OCI-LY1 (cell line): ENCODE data around the gene KLC1.
A peak's percentile ranks its signal among the peaks of the same experiment; 100 is the strongest.
"Not testable (repeated sequence)": the region's sequence is repeated elsewhere in the genome, so short reads cannot be mapped to it uniquely, and the experiment has no call there.

Source experiments
- H2AFZ ChIP-seq: fragments of 200-600 bp; sonication (generic), shearing (Covaris generic); 2 replicates; pipeline ENCODE4 v1.6.0; 2014; ENCODE audit warnings: antibody characterized with exemption, mild to moderate bottlenecking, low read length
- H3F3A ChIP-seq: fragments of 200-600 bp; sonication (generic), shearing (Covaris generic); 2 replicates; pipeline ENCODE4 v1.6.0; 2014; ENCODE audit warnings: mild to moderate bottlenecking, antibody characterized with exemption, low read length, moderate library complexity; ENCODE audit not compliant: insufficient read depth
- H3K27ac ChIP-seq: fragments of 200-600 bp; sonication (generic); 2 replicates; pipeline ENCODE4 v1.5.1; 2014; ENCODE audit warnings: low read length, mixed run types, mild to moderate bottlenecking, low read depth; ENCODE audit not compliant: poor library complexity, severe bottlenecking
- H3K27me3 ChIP-seq: fragments of 200-600 bp; sonication (generic); 2 replicates; pipeline ENCODE4 v1.6.0; 2014; ENCODE audit warnings: antibody characterized with exemption, mild to moderate bottlenecking, low read length, moderate library complexity; ENCODE audit not compliant: insufficient read depth
- H3K36me3 ChIP-seq: fragments of 200-600 bp; sonication (generic); 2 replicates; pipeline ENCODE4 v1.6.1; 2014; ENCODE audit warnings: mild to moderate bottlenecking, antibody characterized with exemption, low read length, moderate library complexity, mixed read lengths; ENCODE audit not compliant: insufficient read depth
- H3K4me1 ChIP-seq: fragments of 200-600 bp; sonication (generic); 2 replicates; pipeline ENCODE4 v1.5.1; 2014; ENCODE audit warnings: mild to moderate bottlenecking, low read length, moderate library complexity; ENCODE audit not compliant: insufficient read depth, severe bottlenecking
- H3K4me2 ChIP-seq: fragments of 200-600 bp; sonication (generic), shearing (Covaris generic); 2 replicates; pipeline ENCODE4 v1.6.1; 2014; ENCODE audit warnings: low read length
- H3K4me3 ChIP-seq: fragments of 200-600 bp; sonication (generic); 2 replicates; pipeline ENCODE4 v1.5.1; 2014; ENCODE audit warnings: low read length, low read depth, mild to moderate bottlenecking, mixed read lengths; ENCODE audit not compliant: poor library complexity, severe bottlenecking
- H3K79me2 ChIP-seq: fragments of 200-600 bp; shearing (Covaris generic); 2 replicates; pipeline ENCODE4 v1.6.1; 2016; ENCODE audit warnings: mixed run types, low read length, mixed read lengths; ENCODE audit not compliant: insufficient read depth
- H3K9ac ChIP-seq: fragments of 200-600 bp; sonication (generic), shearing (Covaris generic); 2 replicates; pipeline ENCODE4 v1.6.1; 2014; ENCODE audit warnings: mild to moderate bottlenecking, low read length, mixed read lengths
- H3K9me2 ChIP-seq: fragments of 200-600 bp; sonication (generic), shearing (Covaris generic); 2 replicates; pipeline ENCODE4 v1.6.1; 2014; ENCODE audit warnings: low read depth, mild to moderate bottlenecking, low read length, mixed read lengths
- H3K9me3 ChIP-seq: fragments of 200-600 bp; shearing (Covaris generic); 2 replicates; pipeline ENCODE4 v1.6.1; 2014; ENCODE audit warnings: low read length, mixed read lengths
- H4K20me1 ChIP-seq: fragments of 200-600 bp; sonication (generic), shearing (Covaris generic); 2 replicates; pipeline ENCODE4 v1.6.0; 2016; ENCODE audit warnings: mild to moderate bottlenecking, low read length; ENCODE audit not compliant: insufficient read depth
- EZH2 ChIP-seq: fragments of 200-600 bp; sonication (generic), shearing (Covaris generic); IDR thresholded peaks from 2 replicates; pipeline ENCODE4 v1.8.0; 2017; ENCODE audit warnings: borderline replicate concordance, mixed run types, mild to moderate bottlenecking, antibody characterized with exemption, low read length, moderate library complexity, mixed read lengths
- TF ChIP-seq, protein P1 (sequence below): fragments of 200-600 bp; sonication (generic), shearing (Covaris generic); IDR thresholded peaks from 2 replicates; pipeline ENCODE4 v1.5.1; 2017; ENCODE audit warnings: mild to moderate bottlenecking, antibody characterized with exemption, low read length, moderate library complexity, mixed read lengths

The KLC1 gene

DNA sequence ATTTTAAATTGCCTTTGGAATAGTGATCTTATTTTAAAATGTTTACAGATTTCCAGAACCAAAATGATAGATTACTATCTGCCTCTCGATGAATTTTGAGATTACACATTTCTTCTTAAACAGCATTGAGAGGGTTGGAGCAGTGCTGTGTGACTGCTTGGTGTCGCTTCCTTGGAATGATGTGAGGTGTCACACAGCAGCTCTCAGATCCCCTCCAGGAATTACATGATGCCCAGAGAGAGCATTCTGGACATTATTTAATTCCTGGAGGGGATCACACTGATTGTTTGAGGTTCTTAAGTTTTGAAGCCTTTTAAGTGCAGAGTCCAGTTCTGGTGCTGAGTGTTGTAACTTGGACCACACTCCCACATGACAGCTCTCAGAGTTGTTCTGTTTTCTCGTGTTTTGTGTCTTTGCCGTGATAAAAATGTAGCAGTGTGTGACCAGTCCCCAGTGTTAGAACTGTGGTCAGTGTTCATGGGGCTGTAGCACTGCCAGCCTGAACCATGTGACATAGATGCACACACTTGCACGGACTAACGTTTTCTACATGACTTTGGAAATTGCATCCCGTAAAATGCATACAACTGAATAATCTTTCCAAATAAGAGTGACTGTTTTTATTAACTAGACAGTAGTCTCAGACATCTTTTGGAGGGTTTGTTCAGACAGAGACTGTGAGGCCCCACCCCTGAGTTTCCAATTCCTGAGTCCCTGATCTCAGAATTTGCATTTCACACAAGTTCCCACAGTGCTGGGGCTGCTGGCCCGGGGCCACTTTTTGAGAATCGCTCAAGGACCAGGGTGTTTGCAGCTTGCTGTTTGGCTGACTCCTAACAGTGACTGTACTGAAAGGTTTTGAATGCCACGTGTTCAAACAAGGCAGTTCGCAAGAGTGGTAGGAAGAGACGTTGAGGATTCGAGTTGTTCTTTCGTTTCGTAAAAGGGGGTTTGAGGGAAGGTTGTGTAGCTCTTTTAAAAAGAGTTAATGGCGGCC is 60.2 kb downstream of the KLC1 start:
- H3K27ac ChIP-seq, result peak overlapping the region; percentile 97
- H3K36me3 ChIP-seq, result peaks cover 60% of the 10 kb centered on the region
- no peak overlapping the region for H2AFZ ChIP-seq
- peak overlapping the region; percentile 62 for H3K9ac ChIP-seq
- H3K4me2 ChIP-seq, result peak overlapping the region; percentile 63
- H3K27me3 ChIP-seq, result no peaks in the 10 kb centered on the region
- H3K79me2 ChIP-seq, result no peaks in the 10 kb centered on the region
- peak overlapping the region; percentile 53 for H3K4me3 ChIP-seq
- H3K9me3 ChIP-seq, result no peaks in the 10 kb centered on the region
- H3F3A ChIP-seq, result peaks cover 4% of the 10 kb centered on the region; the same call in 1 of the 2 replicates
- no peak for TF ChIP-seq EZH2
- TF ChIP-seq, protein P1, sequence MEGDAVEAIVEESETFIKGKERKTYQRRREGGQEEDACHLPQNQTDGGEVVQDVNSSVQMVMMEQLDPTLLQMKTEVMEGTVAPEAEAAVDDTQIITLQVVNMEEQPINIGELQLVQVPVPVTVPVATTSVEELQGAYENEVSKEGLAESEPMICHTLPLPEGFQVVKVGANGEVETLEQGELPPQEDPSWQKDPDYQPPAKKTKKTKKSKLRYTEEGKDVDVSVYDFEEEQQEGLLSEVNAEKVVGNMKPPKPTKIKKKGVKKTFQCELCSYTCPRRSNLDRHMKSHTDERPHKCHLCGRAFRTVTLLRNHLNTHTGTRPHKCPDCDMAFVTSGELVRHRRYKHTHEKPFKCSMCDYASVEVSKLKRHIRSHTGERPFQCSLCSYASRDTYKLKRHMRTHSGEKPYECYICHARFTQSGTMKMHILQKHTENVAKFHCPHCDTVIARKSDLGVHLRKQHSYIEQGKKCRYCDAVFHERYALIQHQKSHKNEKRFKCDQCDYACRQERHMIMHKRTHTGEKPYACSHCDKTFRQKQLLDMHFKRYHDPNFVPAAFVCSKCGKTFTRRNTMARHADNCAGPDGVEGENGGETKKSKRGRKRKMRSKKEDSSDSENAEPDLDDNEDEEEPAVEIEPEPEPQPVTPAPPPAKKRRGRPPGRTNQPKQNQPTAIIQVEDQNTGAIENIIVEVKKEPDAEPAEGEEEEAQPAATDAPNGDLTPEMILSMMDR, result no peak
- peaks cover 74% of the 10 kb centered on the region for H3K4me1 ChIP-seq
- no peaks in the 10 kb centered on the region for H3K9me2 ChIP-seq
- H4K20me1 ChIP-seq, result no peaks in the 10 kb centered on the region

- peak overlapping the region; percentile 97 for H3K27ac ChIP-seq
- peak overlapping the region; percentile 62 for H3K9ac ChIP-seq
- H3K9me2 ChIP-seq, result no peaks in the 10 kb centered on the region
- no peaks in the 10 kb centered on the region for H3K9me3 ChIP-seq
- H4K20me1 ChIP-seq, result no peaks in the 10 kb centered on the region
- TF ChIP-seq EZH2, result no peak
- TF ChIP-seq, protein P1, result no peak
- H3K79me2 ChIP-seq, result no peaks in the 10 kb centered on the region
- H3K4me1 ChIP-seq, result peaks cover 74% of the 10 kb centered on the region
- peak overlapping the region; percentile 53 for H3K4me3 ChIP-seq
- H3K36me3 ChIP-seq, result peaks cover 55% of the 10 kb centered on the region
- H3K4me2 ChIP-seq, result peak overlapping the region; percentile 63
- H3K27me3 ChIP-seq, result no peaks in the 10 kb centered on the region
- H2AFZ ChIP-seq, result no peak overlapping the region
- peaks cover 4% of the 10 kb centered on the region; the same call in 1 of the 2 replicates for H3F3A ChIP-seq
These were observed 61.3 kb downstream of the KLC1 start for GRCh38 chr14:103690332-103690731.

DNA sequence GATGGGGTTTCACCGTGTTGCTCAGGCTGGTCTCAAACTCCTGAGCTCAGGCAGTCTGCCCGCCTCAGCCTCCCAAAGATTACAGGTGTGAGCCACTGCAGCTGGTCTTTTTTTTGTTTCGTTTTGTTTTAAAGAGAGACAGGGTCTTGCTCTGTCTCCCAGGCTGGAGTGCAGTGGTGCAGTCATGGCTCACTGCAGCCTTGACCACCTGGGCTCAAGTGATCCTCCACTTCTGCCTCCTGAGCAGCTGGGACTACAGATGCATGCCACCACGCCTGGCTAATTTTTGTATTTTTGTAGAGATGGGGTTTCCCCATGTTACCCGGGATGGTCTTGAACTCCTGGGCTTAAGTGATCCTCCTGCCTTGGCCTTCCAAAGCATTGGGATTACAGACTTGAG is 62.6 kb downstream of the KLC1 start:
- H3K9me2 ChIP-seq, result not testable (repeated sequence)

More for the DNA sequence above, 62.6 kb downstream of the KLC1 start:
- not testable (repeated sequence) for H3K27me3 ChIP-seq, H3F3A ChIP-seq, H4K20me1 ChIP-seq, H2AFZ ChIP-seq, H3K79me2 ChIP-seq, H3K9me3 ChIP-seq
- Histone ChIP-seq H3K9ac (peak overlapping the region; percentile 62; the same call in 1 of the 2 replicates), H3K4me2 (peak overlapping the region; percentile 65), H3K4me1 (peaks cover 83% of the 10 kb centered on the region), H3K27ac (peak overlapping the region; percentile 97), H3K4me3 (peak overlapping the region; percentile 53), H3K36me3 (peaks cover 52% of the 10 kb centered on the region)
